HEK293T (cell line): ENCODE results near the gene YY1AP1.
"Not testable (repeated sequence)": the region's sequence is repeated elsewhere in the genome, so short reads cannot be mapped to it uniquely, and the experiment has no call there.

ENCODE experiments used
- CTCF ChIA-PET: fragments of 350-600 bp; formaldehyde crosslinking; extraction: SDS; loops from one replicate; lab custom pipeline; 2021; ENCODE audit warnings: antibody characterized with exemption, inconsistent platforms; lab: Yijun Ruan, JAX
- POLR2A ChIA-PET: fragments of 350-600 bp; formaldehyde crosslinking; extraction: SDS; loops from one replicate; lab custom pipeline; 2020; ENCODE audit warnings: antibody characterized with exemption, inconsistent platforms; lab: Yijun Ruan, JAX
- DNase-seq: peaks from one replicate; pipeline ENCODE4 v3.0.0; 2012; ENCODE audit warnings: mixed read lengths; ENCODE audit errors: extremely low spot score
- ARNT ChIP-seq: fragments of 450-650 bp; IDR thresholded peaks from 2 replicates; pipeline ENCODE4 v1.6.1; 2017; ENCODE audit warnings: mild to moderate bottlenecking
- BHLHE40 ChIP-seq: fragments of 450-650 bp; IDR thresholded peaks from 2 replicates; pipeline ENCODE4 v1.6.1; 2016; ENCODE audit warnings: mild to moderate bottlenecking, moderate library complexity, borderline replicate concordance
- CTBP1 ChIP-seq: fragments of 450-650 bp; IDR thresholded peaks from 2 replicates; pipeline ENCODE4 v1.6.1; 2016; ENCODE audit warnings: borderline replicate concordance
- ELF4 ChIP-seq: fragments of 450-650 bp; IDR thresholded peaks from 2 replicates; pipeline ENCODE4 v1.6.1; 2017; ENCODE audit warnings: antibody characterized with exemption
- FOXA1 ChIP-seq: fragments of 450-650 bp; IDR thresholded peaks from 2 replicates; pipeline ENCODE4 v1.6.1; 2016; ENCODE audit warnings: mild to moderate bottlenecking
- FOXK2 ChIP-seq: fragments of 450-650 bp; IDR thresholded peaks from 2 replicates; pipeline ENCODE4 v1.6.1; 2016; ENCODE audit warnings: mild to moderate bottlenecking
- FOXM1 ChIP-seq: fragments of 450-650 bp; IDR thresholded peaks from 2 replicates; pipeline ENCODE4 v1.6.1; 2017; ENCODE audit warnings: mild to moderate bottlenecking, borderline replicate concordance
- HDGF ChIP-seq: fragments of 450-650 bp; IDR thresholded peaks from 2 replicates; pipeline ENCODE4 v1.6.1; 2017; ENCODE audit warnings: antibody characterized with exemption, borderline replicate concordance
- L3MBTL2 ChIP-seq: fragments of 450-650 bp; conservative IDR thresholded peaks from 2 replicates; pipeline ENCODE4 v1.6.1; 2016; ENCODE audit warnings: mild to moderate bottlenecking
- LEF1 ChIP-seq: fragments of 450-650 bp; IDR thresholded peaks from 2 replicates; pipeline ENCODE4 v1.6.1; 2017; ENCODE audit warnings: mild to moderate bottlenecking, borderline replicate concordance
- NFRKB ChIP-seq: fragments of 450-650 bp; IDR thresholded peaks from 2 replicates; pipeline ENCODE4 v1.6.1; 2016; ENCODE audit warnings: mild to moderate bottlenecking, moderate library complexity
- PKNOX1 ChIP-seq: fragments of 450-650 bp; IDR thresholded peaks from 2 replicates; pipeline ENCODE4 v1.6.1; 2016
- SP1 ChIP-seq: fragments of 450-650 bp; IDR thresholded peaks from 2 replicates; pipeline ENCODE4 v1.6.1; 2017
- SUZ12 ChIP-seq: fragments of 450-650 bp; IDR thresholded peaks from 2 replicates; pipeline ENCODE4 v1.6.1; 2016; ENCODE audit warnings: mild to moderate bottlenecking
- TARDBP ChIP-seq: fragments of 450-650 bp; IDR thresholded peaks from 2 replicates; pipeline ENCODE4 v1.6.1; 2016
- ZNF384 ChIP-seq: fragments of 450-650 bp; IDR thresholded peaks from 2 replicates; pipeline ENCODE4 v1.6.1; 2016

Gene YY1AP1

GRCh38 chr1:155678027-155678426 lies 10.5 kb downstream of the YY1AP1 start:
- ChIA-PET CTCF (no interaction called here), POLR2A (no interaction called here)
- TF ChIP-seq ELF4 (no peak), BHLHE40 (no peak), FOXA1 (no peak), SP1 (no peak), SUZ12 (no peak), ARNT (no peak), FOXM1 (no peak), CTBP1 (no peak), PKNOX1 (no peak), HDGF (no peak)
- no peak for DNase-seq

- ChIA-PET POLR2A (interaction anchor here (1.2 kb wide), 1 partner anchor 72 kb away, joined by 3 read pairs; no protein-coding TSS in a partner anchor), CTCF (no interaction called here)
- DNase-seq: no peak
- TF ChIP-seq ZNF384 (no peak), L3MBTL2 (no peak), NFRKB (no peak), ELF4 (no peak), CTBP1 (no peak), LEF1 (no peak), ARNT (no peak), TARDBP (no peak)
These were observed 15.6 kb downstream of the YY1AP1 start for GRCh38 chr1:155673003-155673402.

- ChIA-PET POLR2A (no interaction called here), CTCF (no interaction called here)
- TF ChIP-seq ELF4 (no peak), SUZ12 (no peak), FOXM1 (no peak), LEF1 (no peak), FOXK2 (no peak)
- no peak for DNase-seq
These were observed 16.8 kb downstream of the YY1AP1 start for GRCh38 chr1:155671750-155672149.

- CTCF ChIA-PET: no interaction called here
- no peak for DNase-seq
- POLR2A ChIA-PET: no interaction called here
- peak; percentile 52; the same call in 1 of the 2 replicates for TF ChIP-seq PKNOX1
- TF ChIP-seq FOXM1: no peak
- no peak for TF ChIP-seq BHLHE40
- TF ChIP-seq SUZ12: no peak
- TF ChIP-seq ZNF384: no peak
- no peak for TF ChIP-seq NFRKB
These were observed 19.1 kb downstream of the YY1AP1 start for GRCh38 chr1:155669233-155670162.

- POLR2A ChIA-PET, CTCF ChIA-PET, DNase-seq: not testable (repeated sequence)
These were observed 27.3 kb downstream of the YY1AP1 start for GRCh38 chr1:155661239-155661638.

- no peak for TF ChIP-seq SUZ12
- TF ChIP-seq NFRKB: no peak
- ChIA-PET CTCF (no interaction called here), POLR2A (no interaction called here)
- DNase-seq: no peak
These were observed 31.1 kb downstream of the YY1AP1 start for GRCh38 chr1:155657463-155657862.

GRCh38 chr1:155652951-155653350 lies 35.6 kb downstream of the YY1AP1 start:
- TF ChIP-seq TARDBP (no peak), LEF1 (no peak), ZNF384 (no peak), FOXA1 (no peak), SUZ12 (no peak)
- no peak for DNase-seq
- ChIA-PET POLR2A (no interaction called here), CTCF (no interaction called here)

- ChIA-PET CTCF (interaction anchor here (1.4 to 2.0 kb wide), 2 partner anchors 7 to 401 kb away, joined by 3 to 8 read pairs; no protein-coding TSS in a partner anchor), POLR2A (interaction anchor here (0.9 kb wide), 1 partner anchor 10 kb away, joined by 3 read pairs; no protein-coding TSS in a partner anchor)
- DNase-seq: no peak
- TF ChIP-seq ELF4 (no peak), PKNOX1 (no peak)
These were observed 36.5 kb downstream of the YY1AP1 start for GRCh38 chr1:155651861-155652661.
